Activated naive CD8-positive, alpha-beta T cell treated with anti-CD3 and anti-CD28 coated beads, Interleukin-2, amount 50 U/mL, for 16 hours (primary cell): Measurements from ENCODE around the gene CDC42EP2.

Experiments used
- DNase-seq: peaks from one replicate; pipeline ENCODE4 v3.0.0-alpha.2; 2020; ENCODE audit warnings: low read depth, low spot score

CDC42EP2 gene

GRCh38 chr11:65297026-65297672, 17.5 kb upstream of the CDC42EP2 start:
- no peak for DNase-seq

DNA sequence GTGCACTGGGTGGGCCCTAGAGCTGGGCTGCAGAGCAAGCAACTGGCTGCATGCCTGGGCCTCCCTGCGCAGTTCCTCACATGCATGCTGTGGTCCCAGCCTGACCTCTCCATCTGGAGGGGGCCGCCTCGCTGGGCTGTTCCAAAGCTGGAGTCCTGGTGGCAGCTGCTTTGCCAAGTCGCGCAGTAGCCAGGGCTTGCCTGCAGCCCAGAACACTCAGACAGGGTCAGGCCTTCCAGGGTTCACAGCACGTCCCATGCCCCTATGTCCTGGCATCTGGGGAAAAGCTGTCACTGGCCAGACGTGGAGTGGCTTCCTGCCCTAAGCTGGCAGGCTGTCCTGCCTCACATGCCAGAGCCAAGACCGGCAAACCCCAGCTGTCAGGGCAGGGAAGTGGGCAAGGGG, 16.5 kb upstream of the CDC42EP2 start:
- DNase-seq, result no peak

- no peak for DNase-seq
These were observed 15.9 kb upstream of the CDC42EP2 start for GRCh38 chr11:65298655-65299179.

DNA sequence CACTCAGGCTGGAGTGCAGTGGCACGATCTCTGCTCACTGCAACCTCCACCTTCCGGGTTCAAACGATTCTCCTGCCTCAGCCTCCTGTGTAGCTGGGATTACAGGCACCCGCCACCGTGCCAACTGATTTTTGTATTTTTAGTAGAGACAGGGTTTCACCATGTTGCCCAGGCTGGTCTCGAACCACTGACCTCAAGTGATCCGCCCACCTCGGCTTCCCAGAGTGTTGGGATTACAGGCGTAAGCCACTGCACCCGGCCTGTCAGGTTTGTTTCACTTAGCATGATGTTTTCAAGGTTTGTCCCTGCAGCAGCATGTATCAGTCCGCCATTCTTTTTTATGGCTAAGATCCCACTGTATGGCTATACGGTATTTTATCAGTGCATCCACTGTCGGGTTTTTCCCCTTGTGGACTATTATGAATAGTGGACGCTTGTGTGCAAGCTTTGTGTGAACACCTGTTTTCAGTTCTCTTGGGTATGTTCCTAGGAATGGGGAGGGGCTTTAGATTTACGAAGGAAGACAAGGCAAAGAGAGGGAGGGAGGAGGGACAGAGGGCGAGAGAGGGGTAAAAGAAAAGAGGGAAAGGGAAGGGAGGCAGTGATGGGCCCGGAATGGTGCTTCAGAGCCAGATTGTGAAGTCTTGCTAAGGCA, 13.9 kb upstream of the CDC42EP2 start:
- no peak for DNase-seq

DNA sequence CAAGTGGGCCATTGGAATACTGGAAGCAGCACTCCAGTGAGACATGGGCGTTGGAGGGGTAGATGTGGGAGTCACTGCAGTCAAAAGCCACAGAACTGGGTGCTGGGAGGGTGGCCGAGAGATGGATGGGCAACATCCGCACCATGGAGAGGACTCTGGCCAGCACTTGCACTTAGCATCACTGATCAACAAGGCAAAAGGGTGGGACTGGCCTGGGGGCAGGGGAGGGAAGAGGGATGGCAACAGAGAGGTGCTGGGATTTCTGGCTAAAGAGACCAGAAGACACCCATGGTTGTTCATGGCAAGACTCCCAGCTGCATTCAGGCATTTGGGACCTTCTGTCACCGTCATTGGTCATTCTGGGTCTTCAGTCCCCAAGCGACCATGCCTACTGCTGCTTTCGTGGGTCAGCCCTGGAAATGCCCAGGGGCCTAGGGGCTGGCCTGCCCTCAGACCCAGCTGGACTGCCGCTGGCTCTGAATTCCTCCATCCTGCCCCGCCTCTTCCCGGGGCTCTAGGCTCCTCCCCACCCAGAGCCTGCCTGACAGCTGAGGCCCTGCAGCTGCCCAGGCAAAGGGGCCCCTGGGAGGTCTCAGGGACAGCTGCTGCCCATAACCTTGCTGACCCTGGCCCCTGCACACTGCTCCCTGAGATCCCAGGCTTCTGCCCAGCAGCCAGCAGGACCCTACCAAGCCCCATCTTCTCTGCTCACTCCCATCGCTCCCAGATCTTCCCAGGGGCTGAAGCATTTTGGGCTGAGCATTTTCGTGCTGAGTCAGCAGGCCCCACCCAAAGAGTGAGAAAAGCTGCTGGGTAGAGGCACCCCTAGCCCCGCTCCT, 13.0 kb upstream of the CDC42EP2 start:
- DNase-seq, result no peak

- no peak for DNase-seq
These were observed 11.1 kb upstream of the CDC42EP2 start for GRCh38 chr11:65303555-65303954.

DNA sequence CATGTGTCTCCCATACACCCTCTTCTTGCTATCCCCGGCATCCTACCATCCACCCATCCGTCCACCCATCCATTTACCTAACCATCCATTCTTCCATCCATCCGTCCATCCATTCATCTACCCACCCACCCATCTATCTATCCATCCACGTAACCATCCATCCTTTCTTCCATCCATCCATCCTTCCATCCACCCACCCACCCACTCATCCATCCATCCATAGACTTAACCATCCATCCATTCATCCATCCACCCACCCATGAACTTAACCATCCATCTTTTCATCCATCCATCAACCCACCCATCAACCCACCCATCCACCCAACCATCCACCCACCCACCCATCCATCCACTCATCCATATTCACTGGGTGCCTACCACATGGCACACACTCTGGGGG, 10.6 kb upstream of the CDC42EP2 start:
- DNase-seq, result no peak

- DNase-seq, result no peak
These were observed 10.1 kb upstream of the CDC42EP2 start for GRCh38 chr11:65304613-65305012.

DNA sequence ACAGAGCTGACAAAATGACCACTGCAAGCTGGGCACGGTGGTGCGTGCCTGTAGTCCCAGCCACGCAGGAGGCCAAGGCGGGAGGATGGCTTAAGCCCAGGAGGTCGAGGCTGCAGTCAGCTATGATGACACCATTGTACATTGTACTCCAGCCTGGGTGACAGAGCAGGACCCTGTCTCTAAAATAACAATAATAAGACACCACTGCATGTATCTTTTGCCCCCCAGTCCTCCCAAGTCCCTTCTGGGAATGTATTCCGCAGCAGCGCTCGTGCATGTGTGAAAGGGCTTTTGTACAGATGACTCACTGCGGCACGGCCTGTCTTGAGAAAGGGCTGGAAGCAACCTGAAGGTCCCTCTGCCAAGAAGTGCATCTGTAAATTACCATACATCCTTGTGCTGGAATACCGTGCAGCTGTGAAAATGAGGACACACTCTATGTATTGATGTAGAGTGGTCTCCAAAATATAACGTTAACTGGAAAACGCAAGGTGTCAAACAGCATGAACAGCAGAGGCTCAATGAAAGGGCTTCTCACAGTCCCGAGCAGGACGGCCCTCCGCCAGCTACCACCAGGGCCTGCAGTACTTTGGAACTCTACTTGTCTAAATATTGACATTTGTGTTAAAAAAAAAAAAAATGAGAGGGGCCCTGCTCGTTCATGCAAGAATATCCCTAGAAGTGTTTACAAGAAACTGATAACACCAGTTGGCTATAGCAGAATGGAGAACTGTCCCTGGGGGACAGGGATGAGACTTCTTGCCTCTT, 9.0 kb upstream of the CDC42EP2 start:
- no peak for DNase-seq

DNA sequence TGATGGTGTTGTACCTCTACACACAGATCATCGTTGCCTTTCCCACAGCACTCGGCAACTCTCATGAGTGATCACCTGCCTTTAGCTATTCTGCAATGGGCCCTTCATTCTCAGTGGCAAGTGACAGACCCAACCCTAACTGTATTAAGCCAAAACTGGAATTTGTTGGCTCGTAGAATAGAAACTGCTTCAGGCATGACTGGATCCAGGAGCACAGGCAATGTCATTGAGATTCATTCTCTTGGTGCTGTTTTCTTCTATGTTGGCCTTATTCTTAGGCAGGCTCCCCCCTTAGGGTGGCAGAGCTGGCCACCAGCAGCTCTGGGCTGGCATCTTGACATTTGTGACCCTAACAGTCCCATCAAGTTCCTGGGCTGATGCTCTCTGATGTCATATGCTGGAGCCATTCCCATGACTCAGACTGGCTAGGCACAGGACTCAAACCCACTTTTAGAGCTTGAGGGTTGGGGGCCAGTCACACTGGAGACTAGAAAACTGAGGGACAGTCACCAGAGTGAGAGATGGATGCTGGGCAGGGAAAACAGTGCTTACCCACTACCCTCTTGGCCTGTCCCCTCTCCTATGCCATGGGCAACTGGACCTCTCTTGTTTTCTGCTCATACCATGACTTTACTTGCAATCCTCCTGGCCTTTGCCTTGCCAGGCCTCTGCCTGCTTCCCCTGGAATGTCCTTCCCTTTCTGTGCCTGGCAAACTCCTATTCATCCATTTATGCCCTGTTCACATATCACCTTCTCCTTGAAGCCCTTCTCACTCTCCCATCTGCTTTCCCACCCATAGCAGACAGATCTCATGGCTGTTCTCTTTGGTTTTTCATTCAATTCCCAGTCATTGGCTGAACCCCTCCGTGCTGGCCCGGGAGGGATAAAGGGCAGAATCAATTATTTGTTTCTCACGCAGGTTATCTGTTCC, 7.1 kb upstream of the CDC42EP2 start:
- DNase-seq, result no peak

GRCh38 chr11:65308281-65308891, 6.3 kb upstream of the CDC42EP2 start:
- DNase-seq, result no peak

- DNase-seq, result no peak
These were observed 5.7 kb upstream of the CDC42EP2 start for GRCh38 chr11:65309006-65309405.

- no peak for DNase-seq
These were observed 4.5 kb upstream of the CDC42EP2 start for GRCh38 chr11:65310215-65310614.

- DNase-seq, result no peak
These were observed 3.9 kb upstream of the CDC42EP2 start for GRCh38 chr11:65310736-65311135.

- DNase-seq, result no peak
These were observed 3.4 kb upstream of the CDC42EP2 start for GRCh38 chr11:65311170-65311678.

DNA sequence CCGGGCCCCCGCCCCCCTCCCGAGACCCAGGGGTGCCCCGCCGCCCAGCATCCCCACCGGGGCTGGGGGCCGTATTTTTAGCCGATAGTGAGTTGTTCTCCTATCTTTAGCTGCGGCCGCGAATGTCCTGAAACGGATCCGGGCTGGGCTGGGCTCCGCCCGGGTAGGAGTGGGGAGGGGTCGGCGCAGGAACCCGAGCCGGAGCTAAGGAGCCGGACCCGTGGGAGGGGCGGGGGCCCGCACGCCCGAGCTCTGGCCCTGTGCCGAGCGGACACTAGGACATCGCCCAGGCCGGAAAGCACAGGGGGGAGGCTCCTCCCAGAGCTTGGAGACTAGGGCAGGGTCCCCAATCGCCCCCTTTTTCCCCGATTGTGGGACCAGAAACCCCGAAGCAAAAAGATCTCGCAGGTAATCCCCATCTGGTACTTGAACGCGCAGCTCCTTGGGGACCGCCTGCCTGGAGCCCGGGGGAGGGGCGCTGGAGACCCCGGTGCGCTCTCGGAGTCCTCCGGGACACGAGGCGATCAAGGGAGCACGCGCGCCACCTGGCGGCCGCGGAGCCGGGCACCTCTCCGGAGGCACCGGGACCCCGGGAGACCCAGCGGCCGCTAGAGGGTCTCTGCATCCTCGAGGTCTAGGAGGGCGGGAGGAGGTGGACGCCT, 669 bp downstream of the CDC42EP2 start:
- peak; percentile 68 for DNase-seq

DNA sequence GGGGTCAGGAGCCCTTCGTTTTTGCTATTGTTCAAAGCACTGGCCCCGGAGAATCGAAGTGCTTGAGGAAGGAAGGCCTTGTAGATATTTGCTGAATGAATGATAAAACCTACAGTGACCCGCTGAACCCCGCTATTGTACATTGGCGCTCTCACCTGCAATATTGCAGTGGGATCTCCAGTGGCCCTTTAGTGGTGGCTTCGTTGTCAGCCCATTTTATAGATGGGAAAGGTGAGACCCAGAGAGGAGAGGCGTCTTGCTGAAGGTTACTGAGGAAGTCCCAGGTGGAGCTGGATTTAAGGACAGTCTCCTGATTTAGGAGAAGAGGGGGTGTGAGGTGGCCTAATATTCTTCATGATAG, 1.2 kb downstream of the CDC42EP2 start:
- no peak for DNase-seq

DNA sequence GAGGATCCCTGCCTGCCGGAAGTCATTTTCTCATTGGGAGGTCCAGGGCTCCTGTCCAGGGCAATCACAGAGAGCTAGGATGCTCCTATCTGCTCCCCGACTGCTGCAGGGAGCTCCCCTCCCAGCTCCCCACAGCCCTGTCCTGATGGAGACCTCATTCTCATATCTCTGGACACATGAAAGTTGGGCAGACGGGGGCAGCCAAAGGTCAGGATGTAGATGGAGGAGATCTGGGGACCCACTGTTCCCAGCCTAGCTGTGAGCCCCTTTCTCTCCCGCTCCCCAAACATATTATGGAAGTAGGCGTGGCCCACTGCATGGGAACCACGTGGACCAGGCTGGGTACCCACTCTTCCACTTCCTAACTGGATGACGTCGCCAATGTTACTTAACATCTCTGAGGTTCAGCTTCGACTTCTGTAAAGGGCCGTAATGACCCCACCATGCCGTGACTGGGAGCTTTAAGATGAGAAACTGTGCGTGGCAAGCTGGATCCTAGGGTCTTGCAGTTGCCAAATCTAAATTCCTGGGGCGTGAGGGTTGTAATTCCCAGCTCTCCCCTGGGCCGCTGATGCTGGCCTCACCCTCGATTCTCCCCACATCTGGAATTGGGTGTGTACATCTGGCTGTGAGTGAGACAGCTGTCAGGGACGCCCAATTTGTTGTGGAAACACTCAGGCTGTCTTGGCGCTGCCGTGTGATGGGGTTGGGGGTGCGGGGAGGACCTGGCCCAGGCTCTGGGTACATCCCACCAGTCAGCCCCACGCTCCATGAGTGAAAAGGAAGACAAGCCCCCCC, 1.8 kb downstream of the CDC42EP2 start:
- DNase-seq, result no peak
